ENCODE measurements around the gene ARHGAP18. TPM values are rescaled to one million over a fixed set of nuclear protein-coding genes. Genes with fewer than 3 reads are reported as not detected.

Gene ARHGAP18
- total RNA-seq, 4 donors from 2014 or later = 9.6 to 16.8 (median 13.9) TPM

DNA sequence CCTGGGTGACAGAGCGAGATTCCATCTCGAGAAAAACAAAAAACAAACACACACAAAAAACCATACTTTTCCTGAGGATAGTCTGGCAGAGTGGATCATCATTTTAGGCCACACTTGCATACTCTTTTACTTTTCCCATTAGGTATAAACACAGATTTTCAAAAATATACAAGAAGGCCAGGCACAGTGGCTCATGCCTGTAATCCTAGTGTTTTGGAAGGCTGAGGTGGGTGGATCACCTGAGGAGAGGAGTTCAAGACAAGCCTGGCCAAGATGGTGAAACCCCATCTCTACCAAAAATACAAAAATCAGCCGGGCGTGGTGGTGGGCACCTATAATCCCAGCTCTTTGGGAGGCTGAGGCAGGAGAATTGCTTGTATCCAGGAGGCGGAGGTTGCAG is 85.5 kb downstream of the ARHGAP18 start:
- no peaks in the 10 kb centered on the region for H3K9me3 ChIP-seq
- no peaks in the 10 kb centered on the region for H3K27me3 ChIP-seq
- H3K4me3 ChIP-seq = no peak overlapping the region
- no peak overlapping the region for H3K27ac ChIP-seq
- TF ChIP-seq POLR2A (IDR thresholded peaks at IDR 0.05) (no peak), EP300 (IDR thresholded peaks at IDR 0.05) (no peak)
- TF ChIP-seq, protein P1, sequence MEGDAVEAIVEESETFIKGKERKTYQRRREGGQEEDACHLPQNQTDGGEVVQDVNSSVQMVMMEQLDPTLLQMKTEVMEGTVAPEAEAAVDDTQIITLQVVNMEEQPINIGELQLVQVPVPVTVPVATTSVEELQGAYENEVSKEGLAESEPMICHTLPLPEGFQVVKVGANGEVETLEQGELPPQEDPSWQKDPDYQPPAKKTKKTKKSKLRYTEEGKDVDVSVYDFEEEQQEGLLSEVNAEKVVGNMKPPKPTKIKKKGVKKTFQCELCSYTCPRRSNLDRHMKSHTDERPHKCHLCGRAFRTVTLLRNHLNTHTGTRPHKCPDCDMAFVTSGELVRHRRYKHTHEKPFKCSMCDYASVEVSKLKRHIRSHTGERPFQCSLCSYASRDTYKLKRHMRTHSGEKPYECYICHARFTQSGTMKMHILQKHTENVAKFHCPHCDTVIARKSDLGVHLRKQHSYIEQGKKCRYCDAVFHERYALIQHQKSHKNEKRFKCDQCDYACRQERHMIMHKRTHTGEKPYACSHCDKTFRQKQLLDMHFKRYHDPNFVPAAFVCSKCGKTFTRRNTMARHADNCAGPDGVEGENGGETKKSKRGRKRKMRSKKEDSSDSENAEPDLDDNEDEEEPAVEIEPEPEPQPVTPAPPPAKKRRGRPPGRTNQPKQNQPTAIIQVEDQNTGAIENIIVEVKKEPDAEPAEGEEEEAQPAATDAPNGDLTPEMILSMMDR (IDR thresholded peaks at IDR 0.05) = no peak
- 87 to 93% methylated on average over 5 of the region's 5 CpGs for WGBS, 2 donors
- H3K4me1 ChIP-seq = peaks cover 0 to 4% (median 0%) of the 10 kb centered on the region in 4 donors
- no peaks in the 10 kb centered on the region for H3K36me3 ChIP-seq
- no peak for DNase-seq (ENCODE audit: low spot score in 2 of 2)

DNA sequence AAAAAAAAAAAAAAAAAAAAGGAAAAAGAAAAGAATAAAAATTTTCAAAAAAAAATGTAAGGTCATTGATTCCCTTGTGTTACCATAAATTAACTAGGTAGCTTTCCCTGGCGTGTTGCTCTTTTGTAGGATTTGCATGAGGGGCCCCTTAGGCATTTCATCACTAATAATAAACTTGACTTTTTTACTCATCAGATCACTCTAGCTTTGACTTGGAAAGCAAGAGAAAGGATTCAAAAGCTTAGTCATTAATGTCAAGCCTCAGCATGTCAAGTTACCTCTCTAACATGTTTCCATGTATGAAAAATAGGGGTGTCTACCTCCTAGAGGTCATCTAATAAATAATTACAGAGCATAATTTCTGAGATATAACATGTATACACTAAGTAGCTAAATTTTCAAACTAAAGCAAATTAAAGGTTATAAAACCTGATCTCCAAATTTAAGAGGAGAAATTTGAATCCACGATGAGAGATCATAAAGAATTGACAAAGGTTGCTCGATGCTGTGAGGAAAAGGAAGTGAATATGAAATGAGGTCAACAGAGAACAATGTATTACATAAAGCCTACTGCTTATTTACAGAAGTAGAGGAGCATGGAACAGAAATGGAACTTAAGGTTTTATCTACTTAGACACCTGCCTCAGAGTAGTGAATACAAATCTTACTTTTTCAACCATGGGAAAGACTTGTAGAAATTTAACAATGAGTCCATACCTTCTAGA is 86.8 kb downstream of the ARHGAP18 start:
- H3K27me3 ChIP-seq = no peaks in the 10 kb centered on the region
- H3K9me3 ChIP-seq = no peaks in the 10 kb centered on the region
- WGBS, 2 donors = 79 to 82% methylated on average over 3 of the region's 3 CpGs
- DNase-seq (ENCODE audit: low spot score in 2 of 2) = no peak
- peaks cover 0 to 4% (median 0%) of the 10 kb centered on the region in 4 donors for H3K4me1 ChIP-seq
- H3K36me3 ChIP-seq = no peaks in the 10 kb centered on the region
- no peak overlapping the region for H3K4me3 ChIP-seq
- no peak overlapping the region for H3K27ac ChIP-seq
- TF ChIP-seq, protein P1 (IDR thresholded peaks at IDR 0.05) = no peak
- TF ChIP-seq POLR2A (IDR thresholded peaks at IDR 0.05) (no peak), EP300 (IDR thresholded peaks at IDR 0.05) (no peak)

DNA sequence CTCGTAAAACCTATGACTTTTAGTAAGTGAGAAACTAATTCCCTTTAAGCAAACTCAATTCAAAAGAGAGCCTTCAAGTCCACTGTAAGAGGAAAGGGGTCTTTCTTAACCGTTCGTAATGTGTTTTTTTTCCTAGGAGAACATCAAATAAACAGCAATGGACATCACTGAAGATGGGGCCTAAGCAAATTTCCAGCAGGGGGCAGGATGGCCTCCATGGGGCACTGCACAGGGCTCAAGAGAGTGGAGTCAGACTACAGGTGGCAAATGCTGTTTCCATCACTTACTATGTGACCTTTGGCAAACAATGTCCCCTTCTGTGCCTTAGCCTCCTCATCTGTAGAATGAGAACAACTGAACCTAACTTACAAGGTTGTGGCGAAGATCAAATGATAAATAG is 88.7 kb downstream of the ARHGAP18 start:
- DNase-seq (ENCODE audit: low spot score in 2 of 2) = no peak
- TF ChIP-seq, protein P1 (IDR thresholded peaks at IDR 0.05) = peak in 1 of 5 experiments; percentile 13
- TF ChIP-seq POLR2A (IDR thresholded peaks at IDR 0.05) = no peak
- Histone ChIP-seq H3K27ac (no peak overlapping the region), H3K36me3 (no peaks in the 10 kb centered on the region), H3K9me3 (no peaks in the 10 kb centered on the region), H3K4me1 (no peaks in the 10 kb centered on the region), H3K27me3 (no peaks in the 10 kb centered on the region), H3K4me3 (no peak overlapping the region)
- WGBS, 2 donors = 88 to 91% methylated on average over 4 of the region's 4 CpGs

DNA sequence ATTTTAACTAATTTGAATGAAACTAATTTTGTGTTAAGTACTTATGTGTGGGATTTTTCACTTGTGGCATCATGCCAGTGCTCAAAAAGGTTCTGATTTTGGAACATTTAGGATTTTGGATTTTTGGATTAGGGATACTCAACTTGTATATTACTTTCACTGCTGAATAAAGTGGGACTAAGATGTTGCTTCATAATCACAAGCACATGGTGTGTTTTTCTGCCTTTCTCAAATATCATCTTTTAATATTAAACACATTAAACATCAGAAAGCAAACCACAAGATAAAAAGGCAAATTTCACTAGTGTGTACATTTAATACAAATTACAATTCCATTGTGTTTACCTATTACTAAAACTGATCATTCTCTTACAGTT is 89.8 kb downstream of the ARHGAP18 start:
- no peak for TF ChIP-seq POLR2A (IDR thresholded peaks at IDR 0.05)
- no peak for TF ChIP-seq EP300 (IDR thresholded peaks at IDR 0.05)
- TF ChIP-seq, protein P1 (IDR thresholded peaks at IDR 0.05) = no peak
- no peak for DNase-seq (ENCODE audit: low spot score in 2 of 2)
- H3K36me3 ChIP-seq = no peaks in the 10 kb centered on the region
- no peaks in the 10 kb centered on the region for H3K9me3 ChIP-seq
- no peaks in the 10 kb centered on the region for H3K4me1 ChIP-seq
- no peak overlapping the region for H3K27ac ChIP-seq
- no peaks in the 10 kb centered on the region for H3K27me3 ChIP-seq
- no peak overlapping the region for H3K4me3 ChIP-seq

DNA sequence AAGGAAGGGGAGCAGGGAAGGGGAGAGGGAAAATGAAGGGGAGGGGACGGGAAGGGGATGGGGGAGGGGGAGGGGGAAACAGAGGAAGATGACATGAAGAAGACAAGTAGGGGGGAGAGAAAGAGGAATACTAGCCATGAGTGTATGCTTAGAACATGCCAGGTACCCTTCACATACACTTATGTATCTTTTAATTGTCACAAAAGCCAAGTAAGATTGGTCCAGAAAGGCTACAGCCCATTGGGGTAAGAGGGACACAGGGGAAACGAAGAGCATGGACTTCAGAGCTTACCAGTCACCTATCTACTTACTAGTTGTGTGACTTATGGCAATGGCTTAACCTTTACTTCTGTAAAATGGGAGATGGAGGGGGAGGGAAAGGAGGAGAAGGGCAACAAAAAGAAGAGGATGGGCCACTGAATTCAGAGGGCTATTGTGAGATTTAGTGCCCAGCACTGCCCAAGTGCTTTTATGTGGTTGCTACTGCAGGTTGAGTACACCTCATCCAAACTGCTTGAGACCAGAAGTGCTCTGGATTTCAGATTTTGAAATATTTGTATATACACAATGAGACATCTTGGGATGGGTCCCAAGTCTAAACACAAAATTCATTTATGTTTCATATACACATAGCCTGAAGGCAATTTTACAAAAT is 90.3 kb downstream of the ARHGAP18 start:
- DNase-seq (ENCODE audit: low spot score in 2 of 2) = no peak
- Histone ChIP-seq H3K9me3 (no peaks in the 10 kb centered on the region), H3K27me3 (no peaks in the 10 kb centered on the region), H3K4me3 (no peak overlapping the region), H3K27ac (no peak overlapping the region), H3K36me3 (no peaks in the 10 kb centered on the region), H3K4me1 (no peaks in the 10 kb centered on the region)
- no peak for TF ChIP-seq POLR2A (IDR thresholded peaks at IDR 0.05)
- no peak for TF ChIP-seq EP300 (IDR thresholded peaks at IDR 0.05)
- TF ChIP-seq, protein P1 (IDR thresholded peaks at IDR 0.05) = no peak
- WGBS, 2 donors = 93 to 98% methylated on average over 2 of the region's 2 CpGs
